NCI-H2107 treated with DMSO at 0.1 percent for 48 hours (cell line): Measurements from ENCODE around the gene PRMT7.
"Not testable (repeated sequence)": the region's sequence is repeated elsewhere in the genome, so short reads cannot be mapped to it uniquely, and the experiment has no call there.

Experiments
- DNase-seq: peaks from one replicate; lab custom pipeline; 2025; ENCODE audit not compliant: unreplicated experiment; lab: John Stamatoyannopoulos, UW

PRMT7 gene

GRCh38 chr16:68283346-68283745 is 27.5 kb upstream of the PRMT7 start:
- no peak for DNase-seq

- DNase-seq, result no peak
These were observed 26.8 kb upstream of the PRMT7 start for GRCh38 chr16:68283801-68284598.

DNA sequence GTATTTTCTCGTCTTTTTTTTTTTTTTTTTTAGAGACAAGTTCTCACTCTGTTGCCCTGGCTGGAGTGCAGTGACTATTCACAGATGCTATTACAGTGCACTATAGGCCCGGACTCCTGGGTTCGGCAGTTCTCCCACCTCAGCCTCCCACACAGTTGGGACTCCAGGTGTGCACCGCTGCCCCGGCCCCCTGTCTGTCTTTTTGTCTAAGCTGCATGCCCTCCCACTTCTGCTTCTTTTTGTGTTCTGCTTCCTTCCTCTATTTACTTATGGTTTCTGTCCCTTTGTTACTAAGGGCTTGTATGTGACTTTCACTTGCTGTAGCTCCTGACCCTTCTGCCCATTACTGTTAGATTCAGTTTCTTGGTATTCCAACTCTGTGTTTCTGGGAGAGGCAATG is 26.0 kb upstream of the PRMT7 start:
- no peak for DNase-seq

DNA sequence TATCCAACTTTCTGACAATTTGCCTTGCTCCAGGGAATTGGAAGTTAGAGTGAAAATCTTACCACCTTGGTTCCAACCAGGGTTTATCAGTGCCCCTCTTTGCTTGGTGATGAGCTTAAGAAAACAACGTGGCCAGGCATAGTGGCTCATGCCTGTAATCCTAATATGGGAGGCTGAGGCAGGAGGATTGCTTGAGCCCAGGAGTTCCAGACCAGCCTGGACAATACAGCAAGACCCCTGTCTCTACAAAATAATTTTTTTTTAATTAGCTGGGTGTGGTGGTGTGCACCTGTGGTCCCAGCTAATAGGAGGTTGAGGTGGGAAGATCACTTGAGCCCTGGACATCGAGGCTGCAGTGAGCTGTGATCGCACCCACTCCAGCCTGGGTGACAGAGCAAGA is 25.1 kb upstream of the PRMT7 start:
- no peak for DNase-seq

- no peak for DNase-seq
These were observed 24.4 kb upstream of the PRMT7 start for GRCh38 chr16:68286153-68287074.

DNA sequence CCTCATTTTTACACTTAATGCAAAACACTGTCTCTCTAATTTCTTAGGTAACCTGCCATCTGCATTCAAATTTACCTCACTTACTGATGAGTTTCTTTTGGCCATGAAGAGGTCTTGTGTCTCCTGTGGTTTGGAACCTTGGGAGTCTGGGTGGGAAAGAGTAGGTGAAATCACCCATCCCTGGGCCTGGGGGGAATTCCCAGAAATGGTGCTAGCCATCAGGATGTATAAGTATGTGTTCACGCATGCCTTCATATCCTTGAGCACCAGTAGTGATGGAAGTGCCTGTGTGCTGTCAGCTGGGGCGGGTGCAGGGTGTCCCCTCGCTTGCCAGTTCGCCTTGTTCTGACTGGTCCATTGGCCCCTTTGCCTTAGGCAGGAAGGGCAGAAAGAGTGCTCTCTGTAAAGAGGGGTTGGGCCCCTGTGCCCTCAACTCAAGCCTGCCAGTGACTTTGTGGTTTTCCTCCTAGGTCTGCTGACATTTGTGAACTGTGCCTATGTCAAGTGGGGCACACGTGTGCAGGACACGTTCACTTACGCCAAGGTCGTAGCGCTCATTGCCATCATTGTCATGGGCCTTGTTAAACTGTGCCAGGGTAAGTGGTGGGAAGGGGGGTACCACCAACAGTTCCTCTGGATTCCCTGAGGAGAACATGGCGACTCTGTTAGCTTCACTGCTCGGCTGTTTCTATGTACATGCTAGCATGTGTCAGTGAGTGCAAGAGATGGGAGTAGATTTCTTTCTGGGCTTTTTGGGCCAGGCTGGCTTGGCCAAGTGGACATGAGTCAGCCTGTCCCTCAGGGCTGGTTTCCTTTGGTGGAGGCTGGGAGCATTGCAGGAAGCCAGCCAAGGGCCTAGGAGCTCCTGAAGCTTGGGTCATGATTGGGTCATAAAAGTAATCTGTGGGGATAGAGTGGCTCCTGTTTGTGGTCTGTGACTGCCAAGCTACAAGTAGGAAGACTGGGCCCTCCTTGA is 23.3 kb upstream of the PRMT7 start:
- DNase-seq, result no peak

DNA sequence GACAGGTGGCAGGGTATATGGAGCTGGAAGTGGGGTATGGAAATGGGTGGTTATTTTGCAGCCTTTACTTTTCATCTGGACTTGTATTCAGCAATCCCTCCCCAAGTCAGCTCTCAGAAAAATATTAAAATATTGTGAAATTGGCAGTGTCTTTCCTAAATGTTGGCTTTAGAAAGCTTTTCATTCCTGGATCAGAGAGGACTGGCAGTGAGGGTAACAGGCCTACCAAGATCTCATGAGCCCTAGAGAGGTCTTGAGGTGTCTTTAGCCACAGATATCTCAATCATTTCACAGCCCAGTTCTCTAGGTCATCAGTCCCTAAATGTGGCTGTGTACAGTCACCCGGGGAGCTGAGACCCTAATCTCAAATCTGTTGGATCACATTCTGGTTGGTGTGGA is 22.6 kb upstream of the PRMT7 start:
- DNase-seq, result no peak

DNA sequence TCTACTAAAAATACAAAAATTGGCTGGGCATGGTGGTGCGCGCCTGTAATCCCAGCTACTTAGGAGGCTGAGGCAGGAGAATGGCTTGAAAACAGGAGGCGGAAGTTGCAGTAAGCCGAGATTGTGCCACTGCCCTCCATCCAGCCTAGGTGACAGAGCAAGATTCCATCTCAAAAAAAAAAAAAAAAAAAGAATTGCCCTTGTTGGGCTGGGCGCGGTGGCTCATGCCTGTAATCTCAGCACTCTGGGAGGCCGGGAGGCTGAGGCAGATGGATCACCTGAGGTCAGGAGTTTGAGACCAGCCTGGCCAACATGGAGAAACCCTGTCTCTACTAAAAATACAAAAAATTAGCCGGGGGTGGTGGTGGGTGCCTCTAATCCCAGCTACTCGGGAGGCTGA is 22.0 kb upstream of the PRMT7 start:
- not testable (repeated sequence) for DNase-seq

DNA sequence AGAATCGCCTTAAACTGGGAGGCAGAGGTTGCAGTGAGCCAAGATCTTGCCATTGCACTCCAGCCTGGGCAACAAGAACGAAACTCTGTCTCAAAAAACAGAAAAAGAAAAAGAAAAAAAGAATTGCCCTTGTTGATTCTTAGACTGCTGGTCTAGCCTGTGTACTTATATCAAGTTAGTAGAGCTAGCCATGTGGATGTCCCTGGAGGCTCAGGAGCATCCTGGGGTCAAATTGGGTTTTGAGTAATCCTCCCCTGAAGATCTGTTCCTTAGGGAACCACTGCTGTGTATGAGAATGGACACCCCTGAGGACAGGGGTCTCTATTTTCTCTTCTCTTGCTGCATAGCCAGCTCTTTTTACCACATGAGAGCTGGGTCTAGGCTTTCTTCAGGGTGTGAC is 21.6 kb upstream of the PRMT7 start:
- no peak for DNase-seq

DNA sequence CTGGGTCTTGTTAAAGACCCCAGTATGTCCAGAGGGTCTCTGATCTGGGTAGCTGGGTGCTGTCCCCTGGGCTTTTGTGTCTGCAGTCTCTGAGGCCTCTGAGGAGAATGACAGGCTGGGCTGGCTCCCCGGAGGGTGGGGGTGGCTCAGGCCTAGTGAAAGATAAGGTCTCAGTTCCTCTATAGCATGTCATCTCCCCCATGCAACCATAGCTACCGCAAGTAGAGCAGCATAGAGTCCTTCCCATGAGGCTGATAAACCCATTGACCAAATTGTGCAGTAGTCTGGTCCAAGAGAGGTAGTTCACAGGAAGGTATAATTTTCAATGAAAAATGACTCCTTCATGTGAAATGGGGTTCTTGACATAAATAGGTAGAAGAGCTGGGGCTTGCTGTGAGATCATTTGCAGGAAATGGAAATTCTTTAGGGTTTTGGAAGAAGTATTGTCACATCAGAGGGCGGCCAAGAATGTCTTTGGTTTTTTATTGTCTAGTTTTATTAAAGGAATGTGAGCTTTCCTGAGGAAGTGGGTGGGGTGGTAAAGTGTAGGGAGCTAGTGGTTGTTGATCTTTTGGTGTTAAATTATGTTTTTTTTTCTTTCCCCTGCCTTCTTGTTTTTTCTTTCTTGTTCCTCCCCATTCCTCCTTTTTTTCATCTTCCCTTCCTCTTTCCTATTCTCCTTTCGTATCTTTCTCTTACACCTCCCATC is 21.0 kb upstream of the PRMT7 start:
- no peak for DNase-seq

DNA sequence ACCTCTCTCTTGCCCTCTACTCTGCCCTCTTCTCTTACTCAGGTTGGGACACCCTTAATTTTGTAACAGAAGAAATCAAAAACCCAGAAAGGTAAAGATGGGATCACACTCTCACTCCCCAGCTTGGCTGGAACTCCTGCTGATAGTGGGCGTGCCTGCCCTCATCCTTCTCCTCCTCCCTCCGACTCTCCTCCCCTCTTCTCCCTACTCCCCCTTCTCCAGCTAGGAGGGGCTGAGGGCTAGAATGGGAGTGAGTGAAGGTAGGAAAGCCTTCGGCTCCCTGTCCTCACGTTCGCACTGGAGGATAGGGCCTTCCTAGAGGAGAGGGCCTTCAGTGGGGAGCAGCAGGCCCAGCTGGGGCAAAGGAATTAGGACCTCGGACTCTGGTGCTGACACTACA is 20.4 kb upstream of the PRMT7 start:
- DNase-seq, result no peak

DNA sequence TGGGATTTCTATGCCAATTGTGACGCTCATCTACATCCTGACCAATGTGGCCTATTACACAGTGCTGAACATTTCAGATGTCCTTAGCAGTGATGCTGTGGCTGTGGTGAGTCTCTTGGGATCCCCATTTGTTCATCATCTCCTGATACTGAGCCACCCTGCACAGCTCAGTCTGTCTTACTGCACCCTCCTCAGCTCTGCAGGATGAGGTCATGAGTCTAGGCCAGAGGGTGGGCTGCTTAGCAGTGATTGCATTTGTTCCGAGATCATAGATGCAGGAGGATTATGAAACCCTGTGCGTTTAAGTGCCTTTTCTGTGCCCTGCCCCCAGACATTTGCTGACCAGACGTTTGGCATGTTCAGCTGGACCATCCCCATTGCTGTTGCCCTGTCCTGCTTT is 19.6 kb upstream of the PRMT7 start:
- DNase-seq, result no peak

GRCh38 chr16:68292425-68292824 is 18.4 kb upstream of the PRMT7 start:
- no peak for DNase-seq

GRCh38 chr16:68296291-68296690 is 14.5 kb upstream of the PRMT7 start:
- DNase-seq, result no peak

GRCh38 chr16:68296693-68297092 is 14.1 kb upstream of the PRMT7 start:
- no peak for DNase-seq

DNA sequence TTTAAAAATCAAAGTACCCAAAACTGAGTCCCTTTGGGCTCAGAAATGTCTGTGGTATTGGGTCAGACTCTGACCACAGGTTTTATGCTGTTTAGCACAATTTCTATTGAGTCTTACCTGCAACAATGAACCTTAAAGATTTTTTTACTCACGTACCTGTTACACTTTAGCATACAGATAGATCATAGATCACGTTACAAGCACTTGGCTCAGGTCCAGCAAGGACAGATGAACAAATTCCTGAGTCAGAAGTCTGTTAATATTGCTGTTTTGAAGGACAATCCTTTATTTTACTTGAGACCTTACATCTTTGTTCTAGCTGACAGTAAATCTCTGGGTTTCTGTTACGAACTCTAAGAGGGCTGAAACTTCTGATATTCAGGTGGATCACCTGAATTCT is 12.9 kb upstream of the PRMT7 start:
- DNase-seq, result no peak

DNA sequence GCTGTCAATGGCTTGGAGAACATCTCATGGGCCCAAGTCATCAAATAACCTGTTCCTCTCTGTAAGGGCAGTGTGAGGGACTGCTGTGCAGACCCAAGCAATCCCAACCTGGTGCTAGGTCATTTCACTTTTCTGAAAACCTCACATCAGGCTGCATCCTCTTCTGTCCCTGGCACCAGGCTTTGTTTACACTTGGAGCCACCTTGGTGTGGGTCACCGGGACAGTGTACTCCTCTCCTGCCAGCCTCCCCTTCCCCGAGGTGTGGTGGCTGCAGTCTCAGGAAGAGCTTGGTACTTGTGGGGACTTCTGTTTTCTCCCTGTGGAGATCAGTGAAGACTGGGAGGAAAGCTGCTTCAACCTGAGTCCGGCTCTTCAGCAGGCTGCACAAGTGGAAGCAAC is 12.5 kb upstream of the PRMT7 start:
- no peak for DNase-seq

DNA sequence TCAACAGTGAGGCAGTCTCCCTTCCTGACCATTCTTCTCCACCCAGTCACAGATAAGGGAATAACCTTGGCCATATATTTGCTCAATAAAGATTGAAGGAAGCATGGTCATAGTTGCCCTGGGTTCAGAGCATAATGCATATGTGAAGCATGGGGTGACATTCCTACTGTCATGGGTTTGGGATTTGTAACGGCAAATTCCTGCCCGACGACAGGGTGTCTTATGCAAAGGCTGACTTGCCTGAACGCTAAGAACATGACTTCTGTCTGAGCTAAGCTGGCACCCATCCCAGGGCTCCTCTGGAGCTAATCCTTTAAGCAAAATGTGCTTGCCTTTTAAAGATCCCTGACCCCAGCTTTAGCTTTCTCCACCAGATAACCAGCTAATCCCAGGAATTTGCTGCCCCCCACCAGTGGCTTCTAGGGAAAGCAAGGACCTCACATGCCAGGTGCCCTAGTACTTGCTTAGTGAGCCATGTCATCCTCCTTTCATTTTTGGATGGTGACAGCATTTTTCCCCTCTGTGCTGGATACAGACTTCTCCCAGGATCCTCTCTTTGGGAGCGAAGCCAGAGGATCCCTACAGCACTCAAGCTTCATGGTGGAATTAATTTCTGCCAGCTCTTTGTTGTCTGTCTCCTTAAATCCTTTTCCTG is 11.8 kb upstream of the PRMT7 start:
- DNase-seq, result no peak

- no peak for DNase-seq
These were observed 11.0 kb upstream of the PRMT7 start for GRCh38 chr16:68299571-68300453.
